Testis (tissue), 3 donors: ENCODE measurements around the gene IRF2BPL. TPM values are rescaled to one million over a fixed set of nuclear protein-coding genes. Genes with fewer than 3 reads are reported as not detected.

Experiments
- DNase-seq: peaks from one replicate; pipeline ENCODE4 v3.0.0-alpha.2; 2019
- H3K27ac ChIP-seq, 2 donors: fragments of 200-600 bp; sonication (generic); one replicate each; pipeline ENCODE4 v1.5.1; 2019
- H3K27me3 ChIP-seq: fragments of 200-600 bp; sonication (generic); one replicate; pipeline ENCODE4 v1.5.1; 2019
- H3K36me3 ChIP-seq: fragments of 200-600 bp; sonication (generic); one replicate; pipeline ENCODE4 v1.5.1; 2017; ENCODE audit warnings: low read depth; ENCODE audit errors: missing control alignments
- H3K4me1 ChIP-seq: fragments of 200-600 bp; sonication (generic); one replicate; pipeline ENCODE4 v1.5.1; 2019
- H3K4me3 ChIP-seq, 2 donors: fragments of 200-600 bp; sonication (generic); one replicate each; pipeline ENCODE4 v1.5.1; 2017 to 2019
- H3K9me3 ChIP-seq: fragments of 200-600 bp; sonication (generic); one replicate; pipeline ENCODE4 v1.5.1; 2017
- CTCF ChIP-seq, 3 experiments: fragments of 450-650 bp in 2 of 3; fragments of 200-600 bp in 1 of 3; sonication (generic) in 1 of 3; IDR thresholded peaks; one replicate each; pipeline ENCODE4 v1.5.1; 2016 to 2019; ENCODE audit warnings: antibody characterized with exemption in 3 of 3, mild to moderate bottlenecking in 2 of 3, moderate library complexity in 1 of 3
- POLR2A ChIP-seq: fragments of 450-650 bp; IDR thresholded peaks from one replicate; pipeline ENCODE4 v1.6.1; 2017; ENCODE audit warnings: antibody characterized with exemption, mild to moderate bottlenecking, moderate library complexity
- WGBS, 2 donors: methylation state at CpG; one replicate each; pipeline ENCODE4 v1.1.5; 2018; 5-methylcytosine and 5-hydroxymethylcytosine counted together
- intact Hi-C: fragments of 100-400 bp; cut with DNase I; formaldehyde crosslinking; loops from one replicate; pipeline ENCODE4 v1.15.1; 2023; ENCODE audit warnings: low total_unique reads
- polyA plus RNA-seq: library from polyadenylated mRNA; stranded (reverse); fragments of 350-450 nt; fragmentation: Illumina TruSeq; extraction: RNeasy Lipid Tissue Mini Kit (QIAGEN cat#74804); gene quantifications from one replicate; pipeline ENCODE4 v1.2.3, GENCODE V29; 2014; ENCODE audit warnings: low read depth, low replicate concordance; ENCODE audit not compliant: insufficient read depth
- total RNA-seq, 2 donors: library from RNA; depleted of rRNA; stranded (reverse); fragments of >200 nt; gene quantifications; one replicate each; pipeline ENCODE4 v1.2.3, GENCODE V29; 2016

Gene IRF2BPL
- total and polyA plus RNA-seq, 3 donors from 2014 or later = 30.9 to 120 (median 94.6) TPM

GRCh38 chr14:77052281-77053044 lies 24.0 kb upstream of the IRF2BPL start:
- no peaks in the 10 kb centered on the region for H3K36me3 ChIP-seq
- peaks cover 21% of the 10 kb centered on the region for H3K4me1 ChIP-seq
- TF ChIP-seq CTCF (IDR thresholded peaks at IDR 0.05) = no peak
- no peak for TF ChIP-seq POLR2A
- H3K4me3 ChIP-seq = no peak overlapping the region
- H3K27ac ChIP-seq = peak overlapping the region in 1 of 2 donors; percentile 33
- 71 to 92% methylated on average over 5 to 8 of the region's 8 CpGs for WGBS, 2 donors
- no peak for DNase-seq
- intact Hi-C loops = no loop called here
- no peaks in the 10 kb centered on the region for H3K27me3 ChIP-seq
- H3K9me3 ChIP-seq = no peaks in the 10 kb centered on the region

DNA sequence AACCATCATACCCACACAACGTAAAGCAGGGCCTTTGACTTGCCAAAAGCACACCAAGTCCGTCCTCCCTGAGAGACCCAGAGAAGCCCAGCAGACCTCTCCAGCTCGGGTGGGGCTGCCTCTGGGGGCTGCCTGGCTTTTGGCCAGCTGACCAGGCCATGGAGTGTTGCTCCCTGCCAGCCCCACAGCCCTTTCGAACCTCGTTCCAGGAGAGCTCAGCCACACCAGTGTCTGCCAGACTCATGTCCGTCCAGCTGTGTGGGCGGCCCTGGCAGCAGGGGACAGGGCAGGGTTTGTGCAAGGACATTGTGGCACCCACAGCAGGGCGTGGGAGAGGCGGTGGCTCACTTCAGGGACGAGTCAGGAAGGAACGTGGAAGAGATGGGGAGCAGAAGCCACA lies 22.6 kb upstream of the IRF2BPL start:
- Histone ChIP-seq H3K27me3 (no peaks in the 10 kb centered on the region), H3K9me3 (no peaks in the 10 kb centered on the region), H3K4me1 (peaks cover 27% of the 10 kb centered on the region), H3K36me3 (no peaks in the 10 kb centered on the region), H3K27ac (peak overlapping the region; percentile 21 to 73), H3K4me3 (no peak overlapping the region)
- 22 to 31% methylated on average over 11 of the region's 11 CpGs for WGBS, 2 donors
- TF ChIP-seq CTCF (IDR thresholded peaks at IDR 0.05) (no peak), POLR2A (no peak)
- DNase-seq = peak; percentile 91
- intact Hi-C loops = no loop called here

DNA sequence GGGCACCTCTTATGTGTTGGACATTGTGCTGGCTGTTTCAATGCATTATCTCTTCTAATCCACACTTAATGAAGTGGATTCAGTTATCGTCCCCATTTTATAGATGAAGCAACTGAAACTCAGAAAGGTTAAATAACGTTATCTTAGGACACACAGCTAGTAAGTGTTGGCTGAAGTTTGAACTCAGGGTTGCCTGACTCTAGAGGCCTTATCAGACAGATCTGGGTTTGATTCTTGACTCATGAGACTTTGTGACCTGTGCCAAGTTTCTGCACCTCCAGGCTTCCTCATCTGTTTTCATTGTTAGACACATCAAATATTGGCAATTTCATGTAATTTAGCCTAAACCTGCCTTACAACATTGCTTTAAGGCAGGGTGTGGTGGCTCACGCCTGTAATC lies 18.2 kb upstream of the IRF2BPL start:
- peak overlapping the region in 1 of 2 donors; percentile 10 for H3K27ac ChIP-seq
- DNase-seq = no peak
- no peaks in the 10 kb centered on the region for H3K36me3 ChIP-seq
- no peak for TF ChIP-seq CTCF (IDR thresholded peaks at IDR 0.05)
- no peak for TF ChIP-seq POLR2A
- WGBS, 2 donors = 67 to 72% methylated on average over 3 of the region's 3 CpGs
- intact Hi-C loops = no loop called here
- H3K9me3 ChIP-seq = no peaks in the 10 kb centered on the region
- no peaks in the 10 kb centered on the region for H3K27me3 ChIP-seq
- no peak overlapping the region for H3K4me3 ChIP-seq
- peaks cover 63% of the 10 kb centered on the region for H3K4me1 ChIP-seq

GRCh38 chr14:77045238-77046162 lies 17.0 kb upstream of the IRF2BPL start:
- no peak for TF ChIP-seq POLR2A
- TF ChIP-seq CTCF (IDR thresholded peaks at IDR 0.05) = no peak
- Histone ChIP-seq H3K4me3 (no peak overlapping the region), H3K36me3 (no peaks in the 10 kb centered on the region), H3K27me3 (no peaks in the 10 kb centered on the region), H3K4me1 (peaks cover 64% of the 10 kb centered on the region), H3K27ac (peak overlapping the region; percentile 87 to 92), H3K9me3 (no peaks in the 10 kb centered on the region)
- WGBS, 2 donors = 49 to 63% methylated on average over 7 to 9 of the region's 9 CpGs
- DNase-seq = peak; percentile 54
- intact Hi-C loops = no loop called here
